Ishikawa (cell line): ENCODE data around the gene IQCM.

Source experiments
- CEBPB ChIP-seq: IDR thresholded peaks from 2 replicates; pipeline ENCODE4 v1.6.1; 2012
- CREB1 ChIP-seq: IDR thresholded peaks from 2 replicates; pipeline ENCODE4 v1.6.1; 2012; ENCODE audit warnings: low read depth
- EGR1 ChIP-seq: IDR thresholded peaks from 2 replicates; pipeline ENCODE4 v1.6.1; 2012
- EP300 ChIP-seq: IDR thresholded peaks from 2 replicates; pipeline ENCODE4 v1.6.1; 2012; ENCODE audit warnings: borderline replicate concordance
- FOXM1 ChIP-seq: IDR thresholded peaks from 2 replicates; pipeline ENCODE4 v1.6.1; 2012; ENCODE audit warnings: low read depth, borderline replicate concordance
- MAX ChIP-seq: IDR thresholded peaks from 2 replicates; pipeline ENCODE4 v1.6.1; 2012
- NFIC ChIP-seq: IDR thresholded peaks from 2 replicates; pipeline ENCODE4 v1.6.1; 2012
- RAD21 ChIP-seq: IDR thresholded peaks from 2 replicates; pipeline ENCODE4 v1.6.1; 2012; ENCODE audit warnings: low read depth
- REST ChIP-seq: IDR thresholded peaks from 2 replicates; pipeline ENCODE4 v1.6.1; 2012; ENCODE audit warnings: low read depth, mild to moderate bottlenecking
- TAF1 ChIP-seq: IDR thresholded peaks from 2 replicates; pipeline ENCODE4 v1.6.1; 2012; ENCODE audit warnings: low read depth, mild to moderate bottlenecking
- TCF12 ChIP-seq: IDR thresholded peaks from 2 replicates; pipeline ENCODE4 v1.6.1; 2012; ENCODE audit warnings: low read depth
- TEAD4 ChIP-seq: IDR thresholded peaks from 2 replicates; pipeline ENCODE4 v1.6.1; 2012
- USF1 ChIP-seq: IDR thresholded peaks from 2 replicates; pipeline ENCODE4 v1.6.1; 2012
- YY1 ChIP-seq: IDR thresholded peaks from 2 replicates; pipeline ENCODE4 v1.6.1; 2012; ENCODE audit warnings: low read depth
- ZBTB7A ChIP-seq: IDR thresholded peaks from 2 replicates; pipeline ENCODE4 v1.6.1; 2012; ENCODE audit warnings: low read depth

IQCM gene

GRCh38 chr4:149702414-149703293, 113.0 kb downstream of the IQCM start:
- TF ChIP-seq CEBPB: no peak
- TF ChIP-seq CREB1: no peak
- no peak for TF ChIP-seq EGR1

GRCh38 chr4:149701435-149702156, 114.0 kb downstream of the IQCM start:
- TF ChIP-seq TAF1 (no peak), YY1 (no peak), USF1 (no peak), TEAD4 (no peak), EP300 (no peak), RAD21 (no peak), TCF12 (no peak), CREB1 (no peak), REST (no peak), CEBPB (no peak), EGR1 (no peak), NFIC (no peak), ZBTB7A (no peak), MAX (no peak), FOXM1 (no peak)

- TF ChIP-seq RAD21 (no peak), CEBPB (no peak), EP300 (no peak), TCF12 (no peak), TEAD4 (no peak), USF1 (no peak), REST (no peak), EGR1 (no peak), FOXM1 (no peak), YY1 (no peak), MAX (no peak), NFIC (no peak), CREB1 (no peak), ZBTB7A (no peak), TAF1 (no peak)
Observed at GRCh38 chr4:149700272-149700671, 115.4 kb downstream of the IQCM start.

GRCh38 chr4:149699642-149700041, 116.0 kb downstream of the IQCM start:
- TF ChIP-seq REST (no peak), FOXM1 (no peak), TCF12 (no peak), CREB1 (no peak), CEBPB (no peak)
